GM19463 (cell line): Measurements from ENCODE around the gene CAMK1D.
"Not testable (repeated sequence)": the region's sequence is repeated elsewhere in the genome, so short reads cannot be mapped to it uniquely, and the experiment has no call there.

ENCODE experiments used
- ATAC-seq: cut with Tn5 transposase; IDR thresholded peaks from one replicate; pipeline ENCODE4 v1.9.1; 2021; ENCODE audit warnings: mild to moderate bottlenecking, moderate library complexity; ENCODE audit not compliant: unreplicated experiment

The CAMK1D gene

GRCh38 chr10:12340371-12340770 is 9.0 kb upstream of the CAMK1D start:
- ATAC-seq = no peak

DNA sequence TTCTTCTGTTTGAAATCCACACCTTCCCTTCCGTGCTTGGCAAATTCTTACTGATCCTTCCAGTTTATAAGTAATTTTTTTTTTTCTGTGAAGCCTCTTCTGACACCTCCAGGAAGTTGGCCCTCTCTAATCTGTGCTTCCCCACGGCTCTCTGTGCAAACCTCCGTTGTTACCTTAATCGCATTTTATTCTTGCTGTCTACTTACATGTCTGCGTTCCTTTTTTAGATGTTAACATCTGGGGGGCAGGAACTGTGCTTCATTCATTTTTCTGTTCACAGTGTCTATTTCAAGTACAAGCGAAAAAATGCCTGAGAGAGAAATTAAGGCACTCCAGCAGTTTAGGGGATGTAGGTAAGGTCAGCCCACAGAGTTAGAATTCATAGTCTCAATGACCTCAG is 8.4 kb upstream of the CAMK1D start:
- no peak for ATAC-seq

DNA sequence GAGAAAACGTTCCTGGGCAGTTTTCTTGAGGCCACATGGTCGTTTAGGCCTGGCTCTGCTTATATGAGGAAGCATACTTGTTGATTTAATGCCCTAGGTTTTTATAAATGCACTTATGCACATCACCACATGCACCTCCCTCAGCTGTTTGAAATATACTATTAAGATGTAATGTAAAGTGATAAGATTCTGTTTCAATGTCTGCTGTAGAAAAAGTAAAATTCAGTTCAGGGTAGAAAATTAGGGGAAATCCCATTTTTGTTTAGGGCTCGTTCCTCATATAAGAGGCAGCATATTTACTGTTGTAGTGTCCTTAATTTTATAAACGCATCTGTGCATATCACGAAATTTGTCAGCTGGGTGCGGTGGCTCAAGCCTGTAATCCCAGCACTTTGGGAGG is 7.8 kb upstream of the CAMK1D start:
- no peak for ATAC-seq

GRCh38 chr10:12344375-12345110 is 4.8 kb upstream of the CAMK1D start:
- no peak for ATAC-seq

DNA sequence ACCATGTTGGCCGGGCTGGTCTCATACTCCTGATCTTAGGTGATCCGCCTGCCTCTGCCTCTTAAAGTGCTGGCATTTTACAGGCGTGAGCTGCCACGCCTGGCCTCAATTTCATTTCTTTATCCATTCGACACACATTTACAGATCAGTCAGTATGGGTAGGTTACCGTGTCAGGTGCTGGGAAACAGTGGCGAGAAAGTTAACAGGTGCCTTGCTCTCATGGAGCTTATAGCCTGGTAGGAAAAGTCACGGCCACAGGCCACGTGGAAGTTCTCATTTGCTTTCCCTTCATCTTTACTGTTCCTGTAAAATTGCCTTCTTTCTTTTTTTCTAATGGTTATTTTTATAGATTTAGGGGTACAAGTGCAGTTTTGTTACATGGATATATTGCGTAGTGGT is 2.6 kb upstream of the CAMK1D start:
- no peak for ATAC-seq

DNA sequence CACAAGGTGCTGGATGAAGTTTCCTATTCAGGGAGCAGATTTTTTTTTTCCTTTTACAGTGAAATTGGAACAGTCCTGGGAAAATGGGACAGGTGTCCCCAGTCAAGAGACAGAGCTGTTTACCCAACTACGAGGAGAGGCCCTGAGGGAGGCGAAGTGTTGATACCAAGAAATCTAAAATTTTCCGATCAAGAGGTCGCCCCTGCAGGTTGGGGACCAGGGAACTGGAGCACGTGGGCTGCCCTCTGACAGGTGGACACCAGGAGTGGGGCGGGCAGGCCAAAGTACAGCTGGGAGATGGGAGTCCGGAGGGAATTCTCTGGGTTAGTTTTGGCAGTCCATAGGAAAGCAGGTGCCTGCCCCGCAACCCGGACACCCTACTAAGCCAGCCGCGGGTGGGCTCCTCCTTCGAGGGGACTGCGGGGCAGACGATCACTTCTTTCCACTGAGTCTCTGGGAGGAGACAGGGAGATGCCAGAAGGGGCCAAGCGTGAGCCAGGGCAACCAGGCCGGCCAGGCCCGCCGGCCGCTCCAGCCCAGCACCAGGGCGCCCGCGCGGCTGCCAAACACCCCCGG is 965 bp upstream of the CAMK1D start:
- ATAC-seq = no peak

DNA sequence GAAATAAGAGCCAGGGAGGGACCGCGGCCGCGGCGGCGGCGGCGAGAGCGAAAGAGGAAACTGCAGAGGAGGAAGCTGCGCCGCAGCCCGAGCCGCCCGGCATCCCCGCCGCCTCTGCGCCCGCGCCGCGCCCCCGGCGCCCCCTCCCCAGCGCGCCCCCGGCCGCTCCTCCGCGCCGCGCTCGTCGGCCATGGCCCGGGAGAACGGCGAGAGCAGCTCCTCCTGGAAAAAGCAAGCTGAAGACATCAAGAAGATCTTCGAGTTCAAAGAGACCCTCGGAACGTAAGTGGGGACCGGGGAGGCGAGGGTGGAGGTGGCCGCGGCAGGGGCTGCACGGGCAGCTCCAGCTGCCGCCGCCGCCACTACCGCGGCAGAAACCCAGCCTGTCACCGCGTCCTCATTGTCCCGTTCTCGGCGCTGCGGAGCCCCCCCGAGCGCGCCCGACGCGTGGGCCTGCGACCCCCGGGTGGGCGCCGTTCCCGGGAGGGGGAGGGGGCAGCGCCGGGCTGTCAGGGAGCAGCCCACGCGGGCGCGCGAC is 351 bp downstream of the CAMK1D start:
- ATAC-seq = no peak

DNA sequence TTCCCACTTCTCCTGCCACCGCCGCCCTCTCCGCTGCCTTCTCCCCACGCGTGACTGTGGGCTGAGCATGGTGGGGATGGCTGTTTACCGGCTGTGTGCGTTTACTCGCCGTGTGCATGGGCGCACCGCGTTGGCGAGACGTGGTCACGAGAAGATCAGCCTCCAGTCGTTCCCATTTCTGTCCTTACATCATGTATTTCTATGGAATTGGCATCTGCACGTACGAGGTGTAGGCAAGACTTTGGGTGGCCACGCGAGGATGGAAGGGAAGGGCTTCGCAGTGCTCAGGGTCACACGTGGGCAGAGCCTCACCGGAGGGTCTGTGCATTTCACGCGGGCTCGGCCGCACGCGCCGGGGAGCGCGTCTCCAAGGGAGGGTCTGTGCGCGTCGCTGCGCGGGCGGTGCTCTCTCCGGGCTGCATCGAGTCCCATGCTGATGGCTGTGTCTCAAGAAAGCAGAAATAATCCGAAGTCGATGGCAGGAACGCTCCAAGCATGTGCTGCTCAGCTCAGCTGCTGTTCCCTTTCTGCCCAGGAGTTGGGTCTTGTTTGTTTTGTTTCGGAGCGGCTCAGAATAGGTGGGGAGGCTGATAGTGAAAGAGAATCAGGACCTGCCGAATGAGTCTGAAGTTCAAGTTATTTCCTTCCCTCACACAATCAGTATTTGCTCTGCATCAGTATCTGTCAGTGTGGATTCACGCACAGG is 973 bp downstream of the CAMK1D start:
- ATAC-seq = no peak

GRCh38 chr10:12350925-12351324 is 1.6 kb downstream of the CAMK1D start:
- no peak for ATAC-seq

DNA sequence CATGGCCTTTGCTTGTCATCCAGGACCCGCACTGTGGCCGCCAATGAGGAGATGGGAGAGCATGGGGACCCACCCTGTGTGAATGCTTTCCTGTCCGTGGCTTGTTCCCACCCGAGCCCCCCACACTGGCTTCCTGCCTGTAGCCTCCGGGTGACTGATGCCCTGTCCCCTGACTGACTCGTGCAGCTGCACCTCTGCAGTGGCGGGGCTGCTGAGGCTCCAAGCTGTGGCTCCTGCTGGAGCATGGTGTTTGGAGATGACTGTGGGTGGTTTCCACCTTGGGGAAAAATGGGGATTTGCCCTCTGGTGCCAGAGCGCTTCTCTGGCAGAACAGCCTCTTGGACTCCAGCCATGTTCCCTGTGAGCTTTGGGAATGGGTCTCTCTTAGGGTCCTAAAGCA is 2.1 kb downstream of the CAMK1D start:
- no peak for ATAC-seq

DNA sequence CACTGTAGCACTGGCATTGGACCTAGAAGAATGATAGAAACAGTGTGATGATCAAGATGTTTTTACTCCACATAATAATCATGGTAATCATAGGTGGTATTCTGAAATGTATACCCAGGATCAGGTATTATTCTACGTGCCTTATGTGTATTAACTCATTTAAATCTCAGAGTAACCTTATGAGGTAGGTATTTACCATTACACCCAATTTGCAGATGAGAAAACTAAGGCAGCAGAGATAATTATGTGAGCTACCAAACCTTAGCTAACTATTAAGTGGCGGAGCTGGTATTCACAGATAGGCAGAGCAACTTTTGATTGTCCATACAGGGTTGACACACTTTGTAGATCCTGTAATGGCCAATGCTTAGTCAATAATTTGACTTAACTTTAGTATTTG is 2.5 kb downstream of the CAMK1D start:
- no peak for ATAC-seq

GRCh38 chr10:12353399-12354242 is 4.3 kb downstream of the CAMK1D start:
- no peak for ATAC-seq

DNA sequence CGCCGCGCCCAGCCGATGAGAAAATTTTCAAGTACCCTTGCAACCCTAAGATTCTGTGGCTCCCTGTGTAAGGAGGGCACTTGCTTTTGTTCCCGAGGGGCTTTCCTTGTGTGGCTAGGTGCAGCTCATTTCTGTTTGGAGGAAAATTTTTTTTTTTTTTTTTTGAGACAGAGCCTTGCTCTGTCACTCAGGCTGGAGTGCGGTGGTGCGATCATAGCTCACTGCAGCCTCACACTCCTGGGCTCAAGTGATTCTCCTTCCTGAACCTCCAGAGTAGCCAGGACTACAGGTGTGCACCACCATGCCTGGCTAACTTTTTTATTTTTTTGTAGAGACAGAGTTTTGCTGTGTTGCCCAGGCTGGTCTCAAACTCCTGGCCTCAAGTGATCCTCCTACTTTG is 5.3 kb downstream of the CAMK1D start:
- ATAC-seq = not testable (repeated sequence)

DNA sequence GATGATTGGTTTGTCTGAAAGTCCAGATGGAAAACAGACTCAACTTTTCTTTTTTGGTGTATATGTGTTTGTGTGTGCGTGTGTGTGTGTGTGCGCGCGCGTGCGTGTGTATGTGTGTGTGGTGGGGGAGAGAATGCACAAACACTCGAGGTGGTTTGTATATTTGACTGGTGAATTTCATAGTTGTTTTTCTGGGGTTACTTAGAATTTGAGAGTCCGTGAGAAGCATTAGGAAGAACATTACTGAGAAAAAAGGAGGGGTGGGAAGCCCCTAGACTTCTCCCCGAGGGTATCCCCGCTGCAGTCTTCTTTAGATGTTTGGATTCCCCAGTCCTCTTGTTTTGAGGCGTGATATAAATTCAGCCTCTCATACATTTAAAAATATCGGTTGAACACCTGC is 6.0 kb downstream of the CAMK1D start:
- ATAC-seq = no peak

- ATAC-seq = no peak
Observed at GRCh38 chr10:12357525-12358151, 8.3 kb downstream of the CAMK1D start.

DNA sequence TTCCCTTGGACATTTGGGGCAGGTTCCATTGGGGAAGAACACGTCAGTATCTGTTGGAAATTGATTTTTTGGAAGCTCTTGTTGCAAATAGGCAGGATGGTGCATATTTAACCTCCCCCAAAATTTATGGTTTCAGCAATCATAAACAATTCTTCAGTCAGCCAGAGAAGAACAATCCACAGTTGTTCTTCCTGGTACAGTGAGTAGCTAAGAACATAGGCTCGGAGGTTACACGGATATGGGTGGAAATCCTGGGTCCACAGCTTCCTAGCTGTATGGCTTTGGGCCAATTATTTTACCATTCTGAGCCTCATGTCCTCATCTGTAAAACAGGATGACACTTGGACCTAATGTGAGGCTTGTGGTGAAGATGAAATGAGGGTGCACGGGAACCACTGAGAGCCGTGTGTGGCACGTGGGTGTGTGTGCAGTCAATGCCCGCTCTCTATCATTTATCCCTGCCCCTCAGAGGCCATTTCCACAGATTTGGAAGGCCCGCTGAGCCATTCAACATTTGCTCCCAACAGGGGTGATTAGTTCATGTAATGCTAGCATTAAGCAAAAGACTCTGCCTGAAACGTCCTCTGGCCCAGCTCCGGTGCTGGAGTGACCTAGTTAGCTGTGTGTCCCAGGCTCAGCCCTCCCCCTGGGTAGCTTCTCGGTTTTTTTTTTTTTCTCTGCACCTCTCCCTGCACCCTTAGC is 9.7 kb downstream of the CAMK1D start:
- no peak for ATAC-seq

DNA sequence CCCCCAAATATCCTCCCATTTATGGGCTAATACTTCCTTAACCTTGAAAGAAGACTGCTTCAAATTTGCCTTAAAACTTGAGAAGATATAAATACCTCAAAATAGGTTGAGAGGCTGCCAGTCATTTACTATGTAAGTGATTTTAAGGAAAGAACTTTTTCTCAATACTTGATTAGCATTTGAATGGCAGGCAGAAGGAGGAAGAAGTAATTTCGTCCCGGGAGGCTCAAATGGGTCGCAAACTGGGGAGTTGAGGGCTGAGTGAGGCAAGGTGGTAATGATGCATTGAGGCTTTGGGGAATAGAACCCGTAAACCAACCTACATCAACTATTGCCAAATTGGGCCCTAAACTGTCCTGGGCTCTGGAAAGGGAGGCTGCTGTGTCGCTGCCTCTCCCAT is 11.1 kb downstream of the CAMK1D start:
- no peak for ATAC-seq

DNA sequence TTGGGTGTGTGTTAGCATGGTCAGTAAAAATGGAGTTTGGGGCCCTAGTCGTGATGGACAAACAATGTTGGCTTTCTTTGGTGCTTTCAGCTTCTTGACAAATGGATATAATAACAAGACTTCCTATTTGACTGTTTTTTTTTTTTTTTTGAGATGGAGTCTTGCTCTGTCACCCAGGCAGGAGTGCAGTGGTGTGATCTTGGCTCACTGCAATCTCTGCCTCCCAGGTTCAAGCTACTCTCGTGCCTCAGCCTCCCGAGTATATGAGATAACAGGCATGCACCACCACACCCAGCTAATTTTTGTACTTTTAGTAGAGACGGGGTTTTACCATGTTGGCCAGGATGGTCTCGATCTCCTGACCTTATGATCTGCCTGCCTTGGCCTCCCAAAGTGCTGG is 11.8 kb downstream of the CAMK1D start:
- ATAC-seq = not testable (repeated sequence)

DNA sequence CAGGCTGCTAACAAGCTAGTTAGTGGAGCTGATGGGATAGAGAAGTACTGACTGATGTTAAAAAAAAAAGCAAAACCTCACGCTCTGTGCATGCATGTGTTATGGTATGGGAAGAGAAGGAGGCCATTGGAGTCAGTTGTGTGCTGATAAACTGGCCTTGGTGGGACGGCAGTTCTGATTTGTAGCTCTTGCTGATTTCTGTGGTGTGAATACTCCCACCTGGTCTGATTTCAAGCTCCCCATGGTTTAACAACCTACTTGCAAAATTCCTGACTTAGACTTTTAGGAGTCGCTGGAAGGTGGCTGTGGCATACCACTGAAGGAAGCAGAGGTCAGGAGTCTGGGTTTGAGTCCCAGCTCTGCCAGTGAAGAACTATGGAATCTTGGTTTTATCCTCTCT is 15.2 kb downstream of the CAMK1D start:
- ATAC-seq = no peak

DNA sequence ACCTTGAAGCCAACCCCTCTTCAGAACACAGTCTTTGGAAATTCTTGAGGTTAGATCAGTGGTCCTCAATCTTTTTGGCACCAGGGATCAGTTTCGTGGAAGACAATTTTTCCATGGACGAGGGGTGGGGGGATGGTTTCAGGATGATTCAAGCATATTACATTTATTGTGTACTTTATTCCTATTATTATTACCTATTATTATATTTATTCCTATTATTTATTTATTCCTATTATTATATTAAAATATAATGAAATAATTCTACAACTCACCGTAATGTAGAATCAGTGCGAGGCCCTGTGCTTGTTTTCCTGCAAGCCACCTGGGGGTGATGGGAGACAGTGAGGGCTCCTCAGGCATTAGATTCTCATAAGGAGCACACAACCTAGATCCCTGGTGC is 17.9 kb downstream of the CAMK1D start:
- no peak for ATAC-seq
